ENCODE data around the gene KIF3B. TPM values are rescaled to one million over a fixed set of nuclear protein-coding genes. Genes with fewer than 3 reads are reported as not detected.
"Not testable (repeated sequence)": the region's sequence is repeated elsewhere in the genome, so short reads cannot be mapped to it uniquely, and the experiment has no call there.

The KIF3B gene
- total RNA-seq, 2 experiments from 2014 or later: 8.2 to 25.2 TPM

DNA sequence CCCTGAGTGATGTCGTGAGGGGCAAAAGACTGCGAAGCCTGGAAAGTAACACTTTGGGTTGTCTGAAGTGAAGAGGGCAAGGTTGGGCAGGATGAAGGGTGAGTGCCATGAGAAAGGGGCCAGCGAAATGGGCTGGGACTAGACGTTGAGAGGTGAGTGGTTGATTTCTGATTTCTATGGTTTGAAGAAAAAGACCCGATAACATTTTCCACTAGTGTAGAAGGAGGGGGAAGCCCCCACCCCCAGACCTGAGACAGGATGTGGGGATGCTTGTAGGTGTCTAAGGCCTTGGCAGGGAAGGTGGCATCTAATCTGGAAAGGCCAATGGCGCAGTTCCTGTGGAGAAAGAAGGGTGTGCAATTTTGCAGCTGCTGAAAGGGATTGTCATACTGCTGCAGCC lies 25.3 kb upstream of the KIF3B start:
- no TSS peak for BruUV-seq (replicated peaks)
- CTCF ChIA-PET (ENCODE audit: unreplicated experiment): no interaction called here
- TF ChIP-seq EZH2phosphoT487 (IDR thresholded peaks at IDR 0.05; ENCODE audit: borderline replicate concordance, low read depth, low read length) (no peak), CTCF (conservative IDR thresholded peaks at IDR 0.05; ENCODE audit: low read length) (no peak)

DNA sequence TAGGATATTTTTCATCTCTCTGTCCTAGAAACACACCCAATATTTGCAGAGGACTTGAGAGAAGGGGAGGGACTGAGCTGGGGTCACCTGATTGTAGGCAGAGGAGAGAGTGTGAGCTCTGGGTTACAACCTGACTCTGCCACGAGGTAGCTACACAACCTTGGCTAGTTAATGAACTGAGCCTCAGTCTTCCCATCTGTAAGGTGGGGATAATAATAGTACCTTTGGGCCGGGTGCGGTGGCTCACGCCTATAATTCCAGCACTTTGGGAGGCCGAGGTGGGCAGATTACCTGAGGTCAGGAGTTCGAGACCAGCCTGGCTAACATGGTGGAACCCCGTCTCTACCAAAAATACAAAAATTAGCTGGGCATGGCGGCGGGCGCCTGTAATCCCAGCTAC lies 16.5 kb upstream of the KIF3B start:
- DNase-seq (ENCODE audit: low spot score); CTCF ChIA-PET (ENCODE audit: unreplicated experiment): not testable (repeated sequence)

More for the DNA sequence above, 25.3 kb upstream of the KIF3B start:
- intact Hi-C loops (cut with micrococcal nuclease; ENCODE audit: unreplicated experiment): no loop called here
- POLR2A ChIA-PET: interaction anchor here (1.1 kb wide), 1 partner anchor 8 kb away, joined by 5 read pairs; no protein-coding TSS in a partner anchor
- Histone ChIP-seq H3K9me3 (ENCODE audit: low read length) (no peaks in the 10 kb centered on the region), H3K4me3 (ENCODE audit: low read depth, low read length, poor library complexity, severe bottlenecking) (no peak overlapping the region), H3K79me2 (ENCODE audit: insufficient read depth, low read depth, low read length) (no peaks in the 10 kb centered on the region), H3K4me2 (ENCODE audit: low read length) (no peak overlapping the region), H3K27ac (ENCODE audit: low read depth, low read length, poor library complexity, severe bottlenecking) (no peak overlapping the region), H3K4me1 (ENCODE audit: insufficient read depth, low read length, poor library complexity, severe bottlenecking) (peaks cover 20% of the 10 kb centered on the region), H3K9me2 (ENCODE audit: insufficient read depth, low read length) (no peaks in the 10 kb centered on the region), H3K36me3 (ENCODE audit: insufficient read depth, low read length) (no peaks in the 10 kb centered on the region), H4K20me1 (ENCODE audit: insufficient read depth, low read length) (no peaks in the 10 kb centered on the region), H2AFZ (ENCODE audit: low read length) (no peak overlapping the region)
- DNase-seq (ENCODE audit: low spot score): no peak

GRCh38 chr20:32261644-32262043 lies 15.8 kb upstream of the KIF3B start:
- no peak for DNase-seq (ENCODE audit: low spot score)
- H3K9me3 ChIP-seq (ENCODE audit: low read length): no peaks in the 10 kb centered on the region
- no TSS peak for BruUV-seq (replicated peaks)
- no peaks in the 10 kb centered on the region for H4K20me1 ChIP-seq (ENCODE audit: insufficient read depth, low read length)
- no peak overlapping the region for H2AFZ ChIP-seq (ENCODE audit: low read length)
- H3K9me2 ChIP-seq (ENCODE audit: insufficient read depth, low read length): no peaks in the 10 kb centered on the region
- H3K4me2 ChIP-seq (ENCODE audit: low read length): no peak overlapping the region
- H3K27ac ChIP-seq (ENCODE audit: low read depth, low read length, poor library complexity, severe bottlenecking): no peak overlapping the region
- intact Hi-C loops (cut with micrococcal nuclease; ENCODE audit: unreplicated experiment): no loop called here
- TF ChIP-seq EZH2phosphoT487 (IDR thresholded peaks at IDR 0.05; ENCODE audit: borderline replicate concordance, low read depth, low read length) (no peak), CTCF (conservative IDR thresholded peaks at IDR 0.05; ENCODE audit: low read length) (no peak)
- peaks cover 57% of the 10 kb centered on the region for H3K4me1 ChIP-seq (ENCODE audit: insufficient read depth, low read length, poor library complexity, severe bottlenecking)
- no peak overlapping the region for H3K4me3 ChIP-seq (ENCODE audit: low read depth, low read length, poor library complexity, severe bottlenecking)
- no peaks in the 10 kb centered on the region for H3K79me2 ChIP-seq (ENCODE audit: insufficient read depth, low read depth, low read length)
- ChIA-PET POLR2A (interaction anchor here (1.5 to 2.1 kb wide), 2 partner anchors 9 to 24 kb away, joined by 3 to 6 read pairs; no protein-coding TSS in a partner anchor), CTCF (ENCODE audit: unreplicated experiment) (no interaction called here)
- H3K36me3 ChIP-seq (ENCODE audit: insufficient read depth, low read length): no peaks in the 10 kb centered on the region

More for the DNA sequence above, 16.5 kb upstream of the KIF3B start:
- H3K4me2 ChIP-seq (ENCODE audit: low read length); H3K9me2 ChIP-seq (ENCODE audit: insufficient read depth, low read length); BruUV-seq (replicated peaks); H3K4me3 ChIP-seq (ENCODE audit: low read depth, low read length, poor library complexity, severe bottlenecking); H4K20me1 ChIP-seq (ENCODE audit: insufficient read depth, low read length); intact Hi-C loops (cut with micrococcal nuclease; ENCODE audit: unreplicated experiment); H3K27ac ChIP-seq (ENCODE audit: low read depth, low read length, poor library complexity, severe bottlenecking); H3K9me3 ChIP-seq (ENCODE audit: low read length); H3K79me2 ChIP-seq (ENCODE audit: insufficient read depth, low read depth, low read length); H2AFZ ChIP-seq (ENCODE audit: low read length); H3K36me3 ChIP-seq (ENCODE audit: insufficient read depth, low read length): not testable (repeated sequence)
- H3K4me1 ChIP-seq (ENCODE audit: insufficient read depth, low read length, poor library complexity, severe bottlenecking): peaks cover 57% of the 10 kb centered on the region
- POLR2A ChIA-PET: interaction anchor here (0.6 to 2.1 kb wide), 3 partner anchors 10 to 64 kb away, joined by 3 to 6 read pairs (median 3); no protein-coding TSS in a partner anchor
